WTC11 (cell line): ENCODE data around the gene GLA.

Experiments
- CTCF ChIP-seq: fragments of 200-600 bp; IDR thresholded peaks from 2 replicates; pipeline ENCODE4 v1.8.0; 2022; ENCODE audit warnings: antibody characterized with exemption
- IRF2 ChIP-seq: sonication (generic); formaldehyde crosslinking; IDR thresholded peaks from 2 replicates; pipeline ENCODE4 v1.8.0; 2022; ENCODE audit warnings: low read depth, missing genetic modification reagents, borderline replicate concordance
- NFYB ChIP-seq: sonication (generic); formaldehyde crosslinking; conservative IDR thresholded peaks from 2 replicates; pipeline ENCODE4 v1.8.0; 2022; ENCODE audit warnings: low read depth, missing genetic modification reagents
- PREB ChIP-seq: sonication (generic); formaldehyde crosslinking; IDR thresholded peaks from 2 replicates; pipeline ENCODE4 v1.8.1; 2022; ENCODE audit warnings: mild to moderate bottlenecking, missing genetic modification reagents, moderate library complexity, borderline replicate concordance
- TCF7 ChIP-seq: sonication (generic); formaldehyde crosslinking; IDR thresholded peaks from 2 replicates; pipeline ENCODE4 v1.8.0; 2022; ENCODE audit warnings: mild to moderate bottlenecking, low read depth, missing genetic modification reagents, moderate library complexity
- USF2 ChIP-seq: sonication (generic); formaldehyde crosslinking; IDR thresholded peaks from 2 replicates; pipeline ENCODE4 v1.8.1; 2023; ENCODE audit warnings: mild to moderate bottlenecking, missing genetic modification reagents, moderate library complexity
- ZBTB21 ChIP-seq: sonication (generic); formaldehyde crosslinking; IDR thresholded peaks from 2 replicates; pipeline ENCODE4 v1.8.1; 2023; ENCODE audit warnings: mild to moderate bottlenecking, missing genetic modification reagents, borderline replicate concordance

- TF ChIP-seq NFYB (CRISPR knock-in tag), result no peak
- no peak for TF ChIP-seq CTCF
- TF ChIP-seq IRF2 (CRISPR knock-in tag), result no peak
- no peak for TF ChIP-seq ZBTB21 (CRISPR knock-in tag)
- TF ChIP-seq TCF7 (CRISPR knock-in tag), result no peak
- no peak for TF ChIP-seq PREB (CRISPR knock-in tag)
- no peak for TF ChIP-seq USF2
Measured at GRCh38 chrX:101427954-101428353, 20.2 kb upstream of the GLA start.
